Muscle of arm (tissue), 12 donors: Measurements from ENCODE around the gene BEND7. TPM values are rescaled to one million over a fixed set of nuclear protein-coding genes. Genes with fewer than 3 reads are reported as not detected.

Experiments
- polyA plus RNA-seq, 12 donors: library from polyadenylated mRNA; unstranded; fragments of 120-200 nt; gene quantifications; one replicate each; pipeline ENCODE4 v1.2.1, GENCODE V29; 2013; ENCODE audit not compliant: insufficient read length in 12 of 12

BEND7 gene
- polyA plus RNA-seq, 12 donors: 7.1 to 13.9 (median 9.2) TPM; not detected in 1

Other genes starting within 250 kb of the BEND7 start
- 10 to 100 TPM in 11 of 12 donors, not detected in 1; 23.5 to 52.4 (median 41.6) TPM for gene PHYH, start 228.9 kb downstream of the BEND7 start, polyA plus RNA-seq
- 10 to 100 TPM in 11 of 12 donors, not detected in 1; 47.0 to 84.3 (median 57.8) TPM for gene SEPHS1, start 180.7 kb downstream of the BEND7 start, polyA plus RNA-seq
- gene PRPF18, start 58.0 kb upstream of the BEND7 start, polyA plus RNA-seq: 10 to 100 TPM in 10 of 12 donors, 1 to 10 TPM in 1, not detected in 1; 6.8 to 30.5 (median 27.4) TPM